Osteoblast (primary cell): ENCODE data around the gene CXCL3. TPM values are rescaled to one million over a fixed set of nuclear protein-coding genes. Genes with fewer than 3 reads are reported as not detected.

Experiments used
- DNase-seq: peaks from one replicate; pipeline ENCODE4 v3.0.0; 2011; ENCODE audit warnings: low spot score, mixed read lengths; ENCODE audit not compliant: insufficient read length; ENCODE audit errors: missing footprints
- H2AFZ ChIP-seq: 2 replicates; pipeline ENCODE4 v1.6.0; 2011; ENCODE audit warnings: mild to moderate bottlenecking, low read length
- H3K27ac ChIP-seq: 2 replicates; pipeline ENCODE4 v1.5.1; 2011; ENCODE audit warnings: mild to moderate bottlenecking, low read depth, low read length, moderate library complexity
- H3K27me3 ChIP-seq: 2 replicates; pipeline ENCODE4 v1.6.0; 2012; ENCODE audit warnings: mild to moderate bottlenecking, control low read depth, inconsistent platforms, low read length, moderate library complexity; ENCODE audit not compliant: insufficient read depth
- H3K36me3 ChIP-seq: 2 replicates; pipeline ENCODE4 v1.5.1; 2011; ENCODE audit warnings: mild to moderate bottlenecking, low read length, control low read depth, moderate library complexity; ENCODE audit not compliant: insufficient read depth
- H3K4me1 ChIP-seq: 2 replicates; pipeline ENCODE4 v1.5.1; 2011; ENCODE audit warnings: mild to moderate bottlenecking, low read length, control low read depth, moderate library complexity; ENCODE audit not compliant: insufficient read depth
- H3K4me2 ChIP-seq: 2 replicates; pipeline ENCODE4 v1.6.0; 2011; ENCODE audit warnings: mild to moderate bottlenecking, low read length; ENCODE audit not compliant: insufficient read depth
- H3K4me3 ChIP-seq: fragments of 200-600 bp; sonication (generic); 3 replicates; pipeline ENCODE4 v1.5.1; 2012; ENCODE audit warnings: mild to moderate bottlenecking, low read length, inconsistent platforms; ENCODE audit not compliant: insufficient read depth
- H3K79me2 ChIP-seq: 2 replicates; pipeline ENCODE4 v1.6.0; 2012; ENCODE audit warnings: mild to moderate bottlenecking, low read length, control low read depth, inconsistent platforms; ENCODE audit not compliant: insufficient read depth
- H3K9me3 ChIP-seq: 2 replicates; pipeline ENCODE4 v1.5.1; 2011; ENCODE audit warnings: low read depth, low read length, control low read depth
- H4K20me1 ChIP-seq: 2 replicates; pipeline ENCODE4 v1.6.0; 2012; ENCODE audit warnings: mild to moderate bottlenecking, low read length, control low read depth; ENCODE audit not compliant: insufficient read depth
- total RNA-seq: library from RNA; depleted of rRNA; stranded (reverse); fragments of >200 nt; gene quantifications from 2 replicates; pipeline ENCODE4 v1.2.3, GENCODE V29; 2012
- TF ChIP-seq, protein P1 (sequence below): IDR thresholded peaks from 2 replicates; pipeline ENCODE4 v1.5.1; 2011; ENCODE audit warnings: mild to moderate bottlenecking, low read depth, low read length, moderate library complexity; ENCODE audit errors: extremely low read depth

CXCL3 gene
- total RNA-seq, 1 donor = 0.36 TPM

DNA sequence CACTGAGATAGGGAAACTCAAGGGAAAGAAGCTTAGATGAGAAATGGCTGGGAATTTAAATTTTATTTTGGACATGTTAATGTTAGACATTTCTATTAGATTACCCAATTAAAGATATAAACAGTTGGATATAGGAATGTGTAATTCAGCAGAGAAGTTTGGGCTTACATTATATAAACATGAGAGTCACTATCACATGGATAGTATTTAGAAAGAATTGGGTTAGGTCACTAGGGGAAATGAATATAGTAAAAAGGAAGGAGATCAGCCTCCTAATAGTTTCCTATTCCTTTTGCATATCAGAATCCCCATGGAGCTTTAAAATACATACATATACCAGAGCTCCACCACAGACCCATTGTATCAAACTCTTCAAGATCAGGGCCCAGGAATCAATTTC lies 20.4 kb downstream of the CXCL3 start:
- H3K79me2 ChIP-seq = no peaks in the 10 kb centered on the region
- DNase-seq = no peak
- H3K36me3 ChIP-seq = no peaks in the 10 kb centered on the region
- H3K4me3 ChIP-seq = no peak overlapping the region
- H3K4me1 ChIP-seq = no peaks in the 10 kb centered on the region
- no peaks in the 10 kb centered on the region for H3K27me3 ChIP-seq
- no peaks in the 10 kb centered on the region for H3K9me3 ChIP-seq
- no peak overlapping the region for H3K27ac ChIP-seq
- no peaks in the 10 kb centered on the region for H4K20me1 ChIP-seq
- TF ChIP-seq, protein P1, sequence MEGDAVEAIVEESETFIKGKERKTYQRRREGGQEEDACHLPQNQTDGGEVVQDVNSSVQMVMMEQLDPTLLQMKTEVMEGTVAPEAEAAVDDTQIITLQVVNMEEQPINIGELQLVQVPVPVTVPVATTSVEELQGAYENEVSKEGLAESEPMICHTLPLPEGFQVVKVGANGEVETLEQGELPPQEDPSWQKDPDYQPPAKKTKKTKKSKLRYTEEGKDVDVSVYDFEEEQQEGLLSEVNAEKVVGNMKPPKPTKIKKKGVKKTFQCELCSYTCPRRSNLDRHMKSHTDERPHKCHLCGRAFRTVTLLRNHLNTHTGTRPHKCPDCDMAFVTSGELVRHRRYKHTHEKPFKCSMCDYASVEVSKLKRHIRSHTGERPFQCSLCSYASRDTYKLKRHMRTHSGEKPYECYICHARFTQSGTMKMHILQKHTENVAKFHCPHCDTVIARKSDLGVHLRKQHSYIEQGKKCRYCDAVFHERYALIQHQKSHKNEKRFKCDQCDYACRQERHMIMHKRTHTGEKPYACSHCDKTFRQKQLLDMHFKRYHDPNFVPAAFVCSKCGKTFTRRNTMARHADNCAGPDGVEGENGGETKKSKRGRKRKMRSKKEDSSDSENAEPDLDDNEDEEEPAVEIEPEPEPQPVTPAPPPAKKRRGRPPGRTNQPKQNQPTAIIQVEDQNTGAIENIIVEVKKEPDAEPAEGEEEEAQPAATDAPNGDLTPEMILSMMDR = no peak
- H2AFZ ChIP-seq = no peak overlapping the region
- no peak overlapping the region for H3K4me2 ChIP-seq

DNA sequence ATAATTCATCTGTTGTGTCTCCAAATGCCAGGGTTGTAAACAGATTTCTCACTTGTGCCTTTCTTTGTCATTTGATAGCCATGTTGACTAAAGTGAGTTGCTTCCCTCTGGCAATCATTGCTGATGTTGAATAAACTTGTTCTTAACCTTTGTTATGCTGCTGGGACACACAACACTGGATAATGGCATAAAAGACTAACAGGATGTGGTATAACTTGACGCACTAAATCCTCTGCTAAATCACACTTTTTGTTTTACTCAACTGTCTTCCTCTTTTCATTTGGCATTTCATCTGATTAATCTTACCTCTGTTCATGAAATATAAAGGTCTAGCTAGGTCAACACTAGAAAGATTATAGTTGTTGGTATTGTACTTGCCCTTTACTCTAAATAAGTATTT lies 22.4 kb downstream of the CXCL3 start:
- H3K27me3 ChIP-seq = no peaks in the 10 kb centered on the region
- no peak overlapping the region for H3K4me3 ChIP-seq
- no peaks in the 10 kb centered on the region for H3K36me3 ChIP-seq
- H4K20me1 ChIP-seq = no peaks in the 10 kb centered on the region
- TF ChIP-seq, protein P1 = no peak
- no peaks in the 10 kb centered on the region for H3K79me2 ChIP-seq
- no peak for DNase-seq
- H3K27ac ChIP-seq = no peak overlapping the region
- no peak overlapping the region for H2AFZ ChIP-seq
- H3K4me1 ChIP-seq = no peaks in the 10 kb centered on the region
- H3K4me2 ChIP-seq = no peak overlapping the region
- no peaks in the 10 kb centered on the region for H3K9me3 ChIP-seq

DNA sequence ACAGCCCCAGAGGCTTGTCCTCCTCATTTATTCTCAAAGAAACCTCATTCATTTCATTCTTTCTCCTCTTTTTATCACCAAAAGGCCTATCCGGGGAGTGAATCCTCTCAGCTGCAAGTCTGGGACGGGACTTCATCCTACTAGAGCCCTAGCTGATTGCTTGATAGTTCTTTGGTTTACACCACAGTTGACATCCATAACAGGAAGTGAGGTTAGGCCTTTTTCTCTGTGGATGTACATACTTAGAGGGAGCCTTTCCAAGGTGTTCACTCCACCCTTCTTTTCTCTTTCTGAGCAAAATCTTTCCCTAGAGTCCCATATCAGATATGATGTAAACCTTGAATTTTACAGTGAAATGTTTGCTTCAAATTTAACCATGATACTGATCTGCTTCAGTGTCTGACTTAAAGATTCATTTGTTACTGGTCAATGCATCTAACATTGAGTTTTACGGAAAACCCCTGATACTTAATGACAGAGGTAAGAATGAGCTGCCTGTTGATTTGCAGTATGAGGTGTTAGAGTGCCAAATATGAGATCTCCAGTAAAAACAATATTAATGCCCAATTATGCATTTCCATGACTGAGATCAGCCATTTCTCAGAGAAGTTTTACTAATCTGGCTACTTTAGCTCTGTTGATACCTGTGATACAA lies 23.2 kb downstream of the CXCL3 start:
- Histone ChIP-seq H3K9me3 (no peaks in the 10 kb centered on the region), H3K36me3 (no peaks in the 10 kb centered on the region), H4K20me1 (no peaks in the 10 kb centered on the region)

DNA sequence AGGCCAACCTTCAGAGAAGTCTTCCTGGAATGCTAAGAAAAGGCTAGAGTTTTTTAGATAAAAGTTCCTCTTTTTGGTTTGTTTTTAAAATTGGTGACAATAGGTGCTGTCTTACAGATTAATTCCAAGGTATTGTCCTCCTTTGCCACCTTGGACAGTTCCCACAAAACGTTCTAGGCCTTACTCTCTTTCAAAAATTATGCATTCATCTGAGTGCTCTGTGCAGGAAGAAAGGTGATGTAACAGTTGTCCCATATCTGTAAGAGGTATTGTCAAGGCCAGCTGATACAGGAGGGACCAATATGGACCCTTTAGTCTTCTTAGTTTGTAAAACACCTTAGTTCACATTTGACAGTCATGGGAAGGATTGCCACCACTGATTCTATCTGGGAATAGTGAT lies 24.2 kb downstream of the CXCL3 start:
- Histone ChIP-seq H3K4me1 (no peaks in the 10 kb centered on the region), H2AFZ (no peak overlapping the region), H3K4me3 (no peak overlapping the region), H3K4me2 (no peak overlapping the region), H4K20me1 (no peaks in the 10 kb centered on the region), H3K9me3 (no peaks in the 10 kb centered on the region), H3K27ac (no peak overlapping the region), H3K79me2 (no peaks in the 10 kb centered on the region), H3K27me3 (no peaks in the 10 kb centered on the region), H3K36me3 (no peaks in the 10 kb centered on the region)
- no peak for DNase-seq
- TF ChIP-seq, protein P1 = no peak

More for the DNA sequence above, 23.2 kb downstream of the CXCL3 start:
- TF ChIP-seq, protein P1 = no peak
- H3K79me2 ChIP-seq = no peaks in the 10 kb centered on the region
- H3K4me2 ChIP-seq = no peak overlapping the region
- no peaks in the 10 kb centered on the region for H3K4me1 ChIP-seq
- H2AFZ ChIP-seq = no peak overlapping the region
- no peak overlapping the region for H3K27ac ChIP-seq
- no peak for DNase-seq
- no peak overlapping the region for H3K4me3 ChIP-seq
- no peaks in the 10 kb centered on the region for H3K27me3 ChIP-seq
